GM18498 (cell line): ENCODE measurements around the gene ANKRD10.
A peak's percentile ranks its signal among the peaks of the same experiment; 100 is the strongest.
"Not testable (repeated sequence)": the region's sequence is repeated elsewhere in the genome, so short reads cannot be mapped to it uniquely, and the experiment has no call there.

Experiments
- ATAC-seq: cut with Tn5 transposase; IDR thresholded peaks from one replicate; pipeline ENCODE4 v1.9.1; 2021; ENCODE audit warnings: mild to moderate bottlenecking, moderate library complexity; ENCODE audit not compliant: unreplicated experiment

ANKRD10 gene

DNA sequence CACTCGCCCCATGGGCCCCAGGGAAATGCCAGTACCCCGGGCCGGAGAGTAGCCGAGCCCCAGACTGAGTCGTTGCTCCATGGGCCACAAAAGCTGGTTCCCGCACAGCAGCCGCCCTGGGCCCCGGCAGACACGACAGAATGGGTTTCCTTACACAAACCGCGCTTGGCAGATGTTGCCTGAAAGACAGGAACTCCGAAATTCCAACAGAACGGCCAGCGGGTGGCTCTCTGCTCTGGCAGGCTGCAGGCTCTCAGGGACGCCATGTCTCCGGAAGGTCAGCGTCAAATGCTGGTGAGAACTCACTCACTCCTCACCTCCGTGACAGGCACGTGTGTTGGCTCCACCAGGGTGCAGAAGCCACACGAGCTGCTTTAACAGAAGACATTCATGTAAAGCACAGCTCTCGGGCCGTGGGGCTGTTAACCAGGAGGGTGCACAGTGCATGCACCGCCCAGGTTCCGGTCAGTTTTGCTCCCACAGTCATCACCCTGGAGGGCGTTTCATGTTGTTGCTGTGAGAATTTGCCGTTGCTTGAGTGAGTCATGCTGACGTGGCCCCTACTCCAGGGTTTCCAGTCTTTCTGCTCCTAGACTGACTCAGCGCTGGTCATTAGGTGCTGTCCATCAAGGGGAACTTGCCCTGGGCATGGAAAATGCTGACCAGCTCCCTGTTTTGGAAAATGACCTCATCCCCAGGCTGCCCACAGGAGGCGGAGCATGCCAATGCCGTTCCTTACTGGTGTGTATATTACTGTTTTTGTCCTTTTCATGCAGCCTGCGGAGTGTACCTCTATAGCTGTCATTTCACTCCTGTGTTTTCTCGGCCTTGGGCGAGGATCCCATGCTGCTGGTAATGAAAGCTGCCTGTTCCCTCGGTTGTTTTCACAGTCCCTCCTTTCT is 44.8 kb downstream of the ANKRD10 start:
- ATAC-seq, result no peak

GRCh38 chr13:110869231-110869804 is 45.6 kb downstream of the ANKRD10 start:
- no peak for ATAC-seq

GRCh38 chr13:110868720-110869119 is 46.1 kb downstream of the ANKRD10 start:
- ATAC-seq, result no peak

- ATAC-seq, result no peak
Measured at GRCh38 chr13:110867380-110867779, 47.5 kb downstream of the ANKRD10 start.

- ATAC-seq, result no peak
Measured at GRCh38 chr13:110866491-110867170, 48.2 kb downstream of the ANKRD10 start.

GRCh38 chr13:110863685-110864084 is 51.2 kb downstream of the ANKRD10 start:
- no peak for ATAC-seq

DNA sequence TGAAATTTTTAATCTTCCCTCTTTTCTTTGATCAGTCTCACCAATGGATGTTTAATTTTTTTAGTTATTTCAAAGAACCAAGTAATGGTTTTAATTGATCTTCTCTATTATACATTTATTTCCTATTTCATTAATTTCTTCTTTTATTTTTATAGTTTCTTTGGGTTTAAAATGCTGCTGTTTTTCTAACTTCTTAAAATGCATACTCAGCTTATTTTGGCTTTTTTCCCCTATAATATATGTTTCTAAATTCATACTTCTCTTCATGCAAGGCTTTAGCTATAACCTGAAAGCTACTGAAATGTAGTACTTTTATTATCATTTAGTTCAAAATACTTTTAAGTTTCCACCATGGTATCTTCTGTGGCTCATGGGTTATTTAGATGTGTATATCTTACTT is 53.9 kb downstream of the ANKRD10 start:
- no peak for ATAC-seq

GRCh38 chr13:110856942-110857835 is 57.7 kb downstream of the ANKRD10 start:
- peak; percentile 82 for ATAC-seq

DNA sequence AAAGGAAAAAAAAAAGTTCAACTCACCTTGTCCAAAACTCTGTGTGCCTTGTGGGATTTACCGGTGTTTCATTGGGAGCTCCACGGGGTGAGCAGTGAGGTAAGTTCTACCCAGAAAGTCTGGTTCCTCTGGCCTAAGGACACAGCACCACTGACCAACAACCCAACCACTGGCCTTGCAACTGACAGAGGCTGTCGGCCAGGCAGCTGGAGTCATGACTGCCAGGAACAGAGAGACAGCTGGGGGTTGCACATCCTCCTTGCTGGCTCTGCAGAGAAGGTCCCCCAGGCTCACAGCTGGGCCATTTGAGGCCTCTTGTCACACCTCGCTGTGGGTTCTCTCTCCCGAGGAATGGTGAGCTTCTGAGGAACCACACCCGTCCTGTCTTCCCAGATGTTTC is 59.5 kb downstream of the ANKRD10 start:
- no peak for ATAC-seq

DNA sequence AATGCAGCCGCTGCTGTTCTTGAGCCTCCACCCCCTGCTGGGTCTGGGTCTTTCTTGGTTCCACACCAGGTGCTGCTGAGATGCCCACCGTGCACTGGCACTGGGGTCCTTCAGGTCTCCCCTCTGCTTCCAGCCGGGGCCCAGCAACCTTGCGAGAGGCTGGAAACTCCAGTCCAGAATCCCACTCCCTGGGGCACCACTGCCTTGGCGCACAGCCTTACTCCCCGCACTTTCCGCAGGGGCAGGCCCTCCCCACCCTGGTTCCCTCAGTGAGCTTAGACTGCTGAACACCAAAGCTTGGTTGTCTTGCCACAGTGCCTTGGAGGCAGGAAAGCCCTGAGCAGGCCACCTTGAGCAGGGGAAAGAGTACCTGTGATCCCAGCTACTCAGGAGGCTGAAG is 60.0 kb downstream of the ANKRD10 start:
- no peak for ATAC-seq

GRCh38 chr13:110853235-110853721 is 61.6 kb downstream of the ANKRD10 start:
- ATAC-seq, result no peak

DNA sequence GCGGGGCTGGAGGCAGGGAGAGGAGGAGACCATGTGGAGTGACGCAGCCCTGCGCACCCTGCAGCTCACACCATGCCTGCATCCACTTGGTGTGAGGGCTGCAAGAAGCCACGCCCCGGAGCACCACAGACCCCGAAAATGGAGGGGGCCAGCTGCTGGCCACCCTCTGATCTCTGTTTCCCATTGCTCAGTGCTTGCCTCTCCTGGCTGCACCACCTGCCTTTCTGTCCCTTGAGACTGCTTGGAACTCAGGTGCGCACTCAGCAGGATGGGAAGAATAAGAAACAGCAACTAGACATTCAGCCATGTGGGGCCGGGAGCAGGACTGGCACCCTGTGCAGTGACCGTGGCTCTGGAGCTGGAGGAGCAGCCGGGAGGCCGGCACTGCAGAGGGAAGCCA is 64.0 kb downstream of the ANKRD10 start:
- no peak for ATAC-seq

DNA sequence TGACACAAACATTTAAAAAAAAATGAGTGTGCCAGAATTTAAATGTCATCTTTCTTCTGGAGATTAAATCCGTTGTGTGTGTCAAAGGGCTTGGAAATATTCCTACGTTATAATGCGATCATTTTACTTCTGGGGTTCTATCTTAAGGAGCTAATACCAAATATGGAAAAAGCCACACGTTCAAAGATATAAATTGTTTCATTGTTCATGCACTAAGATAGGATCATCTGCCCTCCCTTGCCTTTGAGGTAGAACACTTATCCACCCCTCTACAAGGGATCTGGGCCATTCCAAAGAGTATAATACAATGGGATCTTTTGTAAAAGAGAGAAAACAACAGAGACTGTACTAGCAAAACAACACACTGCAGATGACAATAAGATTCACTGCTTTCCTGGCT is 64.9 kb downstream of the ANKRD10 start:
- no peak for ATAC-seq

GRCh38 chr13:110845520-110845919 is 69.3 kb downstream of the ANKRD10 start:
- no peak for ATAC-seq

DNA sequence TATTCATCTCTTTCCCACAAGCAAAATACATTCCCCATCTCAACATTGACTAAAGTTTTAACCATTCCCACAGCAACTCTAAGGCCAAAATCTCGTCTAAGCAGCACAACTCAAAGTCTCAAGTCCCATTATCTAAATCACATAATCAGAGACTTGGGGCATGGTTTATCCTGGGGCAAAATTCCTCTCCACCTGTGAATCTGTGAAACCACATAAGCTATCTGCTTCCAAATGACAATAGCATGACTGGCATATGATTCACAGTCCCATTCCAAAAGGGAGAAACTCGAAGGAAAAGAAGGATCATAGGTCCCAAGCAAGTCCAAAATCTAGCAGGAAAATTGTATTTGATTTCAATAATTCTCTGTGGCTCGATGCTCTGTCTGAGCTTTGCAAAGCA is 73.0 kb downstream of the ANKRD10 start:
- no peak for ATAC-seq

GRCh38 chr13:110841406-110841805 is 73.5 kb downstream of the ANKRD10 start:
- ATAC-seq, result no peak

DNA sequence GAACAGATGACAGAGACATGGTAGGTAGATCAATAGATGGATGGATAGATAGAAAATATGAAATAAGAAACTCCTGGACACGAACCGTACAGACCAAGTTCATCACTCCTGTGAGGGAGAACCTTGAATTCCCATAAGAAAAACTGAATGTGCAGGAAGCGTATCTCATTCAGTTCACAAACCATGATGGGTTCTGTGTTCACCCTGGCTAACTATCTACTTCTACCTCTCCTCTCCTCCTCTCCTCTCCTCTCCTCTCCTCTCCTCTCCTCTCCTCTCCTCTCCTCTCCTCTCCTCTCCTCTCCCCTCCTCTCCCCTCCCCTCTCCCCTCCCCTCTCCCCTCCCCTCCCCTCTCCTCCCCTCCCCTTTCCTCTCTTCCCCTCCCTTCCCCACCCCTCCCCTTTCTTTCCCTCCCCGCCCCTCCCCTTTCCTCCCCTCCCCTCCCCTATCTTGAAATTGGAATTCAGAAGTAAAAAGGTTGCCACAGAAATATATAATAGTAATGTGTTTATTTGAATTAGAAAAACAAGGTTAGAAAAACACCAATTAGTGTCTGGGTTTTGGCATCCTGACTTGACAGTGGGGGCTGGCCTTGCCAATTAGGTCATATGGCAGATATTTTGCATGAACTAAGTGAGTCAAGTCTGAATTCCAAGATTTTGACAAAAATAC is 75.9 kb downstream of the ANKRD10 start:
- no peak for ATAC-seq

GRCh38 chr13:110838116-110838515 is 76.8 kb downstream of the ANKRD10 start:
- ATAC-seq, result no peak

- not testable (repeated sequence) for ATAC-seq
Measured at GRCh38 chr13:110837397-110838061, 77.3 kb downstream of the ANKRD10 start.

DNA sequence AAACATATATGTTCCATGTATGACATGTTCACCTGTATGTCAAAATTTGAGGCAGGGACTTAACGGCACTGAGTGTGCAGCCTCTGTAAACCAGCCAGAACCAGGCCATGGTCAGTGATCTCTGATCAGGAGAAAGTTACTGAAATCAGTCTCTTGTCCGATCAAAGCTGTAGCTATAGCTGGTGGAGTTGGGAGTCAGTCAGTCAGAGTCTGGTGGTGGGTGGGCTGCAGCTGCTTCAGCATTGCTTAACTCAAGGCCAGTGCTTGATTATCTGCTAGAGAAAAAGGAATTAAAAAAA is 78.3 kb downstream of the ANKRD10 start:
- ATAC-seq, result no peak
